IMR-90 (cell line): ENCODE data around the gene CETN1. TPM values are rescaled to one million over a fixed set of nuclear protein-coding genes. Genes with fewer than 3 reads are reported as not detected.

Experiments
- ATAC-seq: fragments of 200-7000 bp; cut with Tn5 transposase; 2 replicates; pipeline ENCODE4 v1.9.1; 2020; ENCODE audit warnings: low read depth, mild to moderate bottlenecking, moderate library complexity
- BruUV-seq: library from RNA; stranded (reverse); fragments of 400-500 nt; replicated peaks from 2 replicates; lab custom pipeline; 2021; lab: Mats Ljungman, UMichigan
- CTCF ChIA-PET: fragments of 300-600 bp; formaldehyde crosslinking; extraction: SDS; loops from one replicate; lab custom pipeline; 2021; ENCODE audit warnings: antibody characterized with exemption; lab: Yijun Ruan, JAX
- POLR2A ChIA-PET: fragments of 300-600 bp; sonication (Branson Sonifier 250); formaldehyde crosslinking; loops from one replicate; lab custom pipeline; 2022; ENCODE audit warnings: antibody characterized with exemption; ENCODE audit not compliant: unreplicated experiment; lab: Charles Lee
- DNase-seq: peaks from one replicate; pipeline ENCODE4 v3.0.0; 2013
- H2AFZ ChIP-seq: replicated peaks from 2 replicates; pipeline ENCODE3; 2013; ENCODE audit warnings: low read length, mild to moderate bottlenecking; ENCODE audit not compliant: poor library complexity
- H2AK5ac ChIP-seq: 2 replicates; pipeline ENCODE4 v1.6.1; 2013; ENCODE audit warnings: low read depth, low read length, inconsistent platforms
- H2AK9ac ChIP-seq: replicated peaks from 2 replicates; pipeline ENCODE3; 2013; ENCODE audit warnings: mild to moderate bottlenecking, low read depth, low read length, moderate library complexity; ENCODE audit not compliant: poor library complexity
- H2BK120ac ChIP-seq: 2 replicates; pipeline ENCODE4 v1.6.1; 2013; ENCODE audit warnings: low read depth, low read length, inconsistent platforms
- H2BK15ac ChIP-seq: 3 replicates; pipeline ENCODE4 v1.6.1; 2013; ENCODE audit warnings: low read depth, low read length, inconsistent platforms
- H2BK20ac ChIP-seq: 2 replicates; pipeline ENCODE4 v1.6.1; 2013; ENCODE audit warnings: low read depth, mild to moderate bottlenecking, inconsistent platforms, low read length, moderate library complexity
- H2BK5ac ChIP-seq: 2 replicates; pipeline ENCODE4 v1.6.1; 2013; ENCODE audit warnings: mild to moderate bottlenecking, low read depth, low read length, inconsistent platforms; ENCODE audit not compliant: poor library complexity, severe bottlenecking
- H3K14ac ChIP-seq: replicated peaks from 2 replicates; pipeline ENCODE4 v1.6.1; 2013; ENCODE audit warnings: low read depth, low read length, inconsistent platforms
- H3K18ac ChIP-seq: 2 replicates; pipeline ENCODE4 v1.6.1; 2013; ENCODE audit warnings: low read depth, low read length, control low read depth
- H3K23ac ChIP-seq: 2 replicates; pipeline ENCODE4 v1.6.1; 2013; ENCODE audit warnings: low read depth, low read length, inconsistent platforms
- H3K27ac ChIP-seq: 2 replicates; pipeline ENCODE4 v1.5.1; 2013; ENCODE audit warnings: mild to moderate bottlenecking, control low read depth, low read length; ENCODE audit not compliant: insufficient read depth
- H3K27me3 ChIP-seq: 2 replicates; pipeline ENCODE4 v1.6.1; 2013; ENCODE audit warnings: low read length; ENCODE audit not compliant: control insufficient read depth, insufficient read depth
- H3K36me3 ChIP-seq: 2 replicates; pipeline ENCODE4 v1.6.1; 2013; ENCODE audit warnings: low read length, mixed read lengths; ENCODE audit not compliant: control insufficient read depth, insufficient read depth
- H3K4ac ChIP-seq: 2 replicates; pipeline ENCODE4 v1.6.1; 2013; ENCODE audit warnings: low read depth, low read length, inconsistent platforms
- H3K4me1 ChIP-seq: 2 replicates; pipeline ENCODE4 v1.6.1; 2013; ENCODE audit warnings: low read length, mixed read lengths; ENCODE audit not compliant: control insufficient read depth, insufficient read depth
- H3K4me2 ChIP-seq: 2 replicates; pipeline ENCODE4 v1.6.1; 2013; ENCODE audit warnings: low read depth, mild to moderate bottlenecking, control low read depth, low read length, moderate library complexity
- H3K4me3 ChIP-seq: 2 replicates; pipeline ENCODE4 v1.5.1; 2013; ENCODE audit warnings: low read depth, mild to moderate bottlenecking, control low read depth, low read length, moderate library complexity; ENCODE audit not compliant: insufficient read depth
- H3K56ac ChIP-seq: 2 replicates; pipeline ENCODE4 v1.6.1; 2013; ENCODE audit warnings: low read length, inconsistent platforms; ENCODE audit not compliant: insufficient read depth; ENCODE audit errors: extremely low read depth
- H3K79me1 ChIP-seq, 2 experiments: 2 replicates each; pipeline ENCODE4 v1.6.1; 2013; ENCODE audit warnings: low read length in 2 of 2, inconsistent platforms in 1 of 2, low read depth in 1 of 2
- H3K9ac ChIP-seq: 2 replicates; pipeline ENCODE4 v1.6.1; 2013; ENCODE audit warnings: low read depth, low read length, control low read depth
- H3K9me1 ChIP-seq: 2 replicates; pipeline ENCODE4 v1.6.1; 2013; ENCODE audit warnings: low read length, inconsistent platforms; ENCODE audit not compliant: insufficient read depth
- H3K9me3 ChIP-seq: 2 replicates; pipeline ENCODE4 v1.6.1; 2013; ENCODE audit warnings: low read length; ENCODE audit not compliant: control insufficient read depth, insufficient read depth
- H4K20me1 ChIP-seq: 2 replicates; pipeline ENCODE4 v1.6.1; 2013; ENCODE audit warnings: low read length, inconsistent platforms; ENCODE audit not compliant: insufficient read depth
- H4K5ac ChIP-seq: 2 replicates; pipeline ENCODE4 v1.6.1; 2013; ENCODE audit warnings: mild to moderate bottlenecking, low read depth, low read length, control low read depth
- H4K8ac ChIP-seq, 2 experiments: 2 replicates each; pipeline ENCODE4 v1.6.1; 2013; ENCODE audit warnings: low read depth in 2 of 2, low read length in 2 of 2, control low read depth in 1 of 2, inconsistent platforms in 1 of 2
- H4K91ac ChIP-seq: 2 replicates; pipeline ENCODE4 v1.6.1; 2013; ENCODE audit warnings: low read depth, low read length, inconsistent platforms; ENCODE audit not compliant: insufficient read depth
- BHLHE40 ChIP-seq: fragments of 150-350 bp; IDR thresholded peaks from 2 replicates; pipeline ENCODE4 v1.6.1; 2016; ENCODE audit warnings: mild to moderate bottlenecking, low read depth, low read length
- CEBPB ChIP-seq: IDR thresholded peaks from 2 replicates; pipeline ENCODE4 v1.6.1; 2012; ENCODE audit warnings: low read depth, low read length, improper control_type of control experiment
- CHD1 ChIP-seq: IDR thresholded peaks from 2 replicates; pipeline ENCODE4 v1.6.1; 2012; ENCODE audit warnings: low read depth, low read length, improper control_type of control experiment
- FOS ChIP-seq: fragments of 150-350 bp; IDR thresholded peaks from 2 replicates; pipeline ENCODE4 v1.6.1; 2016; ENCODE audit warnings: low read depth, low read length
- MAFK ChIP-seq: IDR thresholded peaks from 2 replicates; pipeline ENCODE4 v1.6.1; 2012; ENCODE audit warnings: low read depth, low read length, improper control_type of control experiment
- MAZ ChIP-seq: IDR thresholded peaks from 2 replicates; pipeline ENCODE4 v1.6.1; 2012; ENCODE audit warnings: low read depth, mild to moderate bottlenecking, low read length, improper control_type of control experiment, moderate library complexity, borderline replicate concordance
- MXI1 ChIP-seq: IDR thresholded peaks from 2 replicates; pipeline ENCODE4 v1.6.1; 2012; ENCODE audit warnings: low read depth, mild to moderate bottlenecking, low read length, moderate library complexity, borderline replicate concordance
- NFE2L2 ChIP-seq: fragments of 150-350 bp; IDR thresholded peaks from 2 replicates; pipeline ENCODE4 v1.6.1; 2016; ENCODE audit warnings: low read depth, mild to moderate bottlenecking, low read length
- POLR2A ChIP-seq: IDR thresholded peaks from 2 replicates; pipeline ENCODE4 v1.6.1; 2012; ENCODE audit warnings: mild to moderate bottlenecking, low read depth, low read length
- RAD21 ChIP-seq: IDR thresholded peaks from 2 replicates; pipeline ENCODE4 v1.6.1; 2012; ENCODE audit warnings: low read length, improper control_type of control experiment
- RCOR1 ChIP-seq: IDR thresholded peaks from 2 replicates; pipeline ENCODE4 v1.6.1; 2012; ENCODE audit warnings: mild to moderate bottlenecking, low read length, improper control_type of control experiment; ENCODE audit not compliant: insufficient replicate concordance
- RFX5 ChIP-seq: IDR thresholded peaks from 2 replicates; pipeline ENCODE4 v1.8.0; 2012; ENCODE audit warnings: low read depth, mild to moderate bottlenecking, low read length, moderate library complexity
- SMC3 ChIP-seq: fragments of 150-350 bp; IDR thresholded peaks from 2 replicates; pipeline ENCODE4 v1.6.1; 2016; ENCODE audit warnings: low read depth, mild to moderate bottlenecking, antibody characterized with exemption, low read length, moderate library complexity
- WGBS, 2 experiments: methylation state at CpG; one replicate each; pipeline versions ENCODE4 v1.1.5 to v1.1.7; 2013; ENCODE audit warnings: missing lambda C conversion rate in 2 of 2; ENCODE audit not compliant: insufficient read length in 1 of 2; ENCODE audit errors: extremely low coverage in 2 of 2; 5-methylcytosine and 5-hydroxymethylcytosine counted together
- dilution Hi-C: fragments of 300-500 bp; cut with HindIII; formaldehyde crosslinking; loops from one replicate; pipeline ENCODE4 v1.14.3; 2018; ENCODE audit warnings: low sequenced_read_pairs; ENCODE audit not compliant: unreplicated experiment
- in situ Hi-C: fragments of 300-500 bp; cut with MboI; formaldehyde crosslinking; loops from 3 replicates; pipeline ENCODE4 v1.14.3; 2019; ENCODE audit warnings: low sequenced_read_pairs, inconsistent platforms, mixed read lengths
- intact Hi-C: fragments of 100-400 bp; cut with micrococcal nuclease; formaldehyde crosslinking; loops from 2 replicates; pipeline ENCODE4 v1.10.0; 2022
- polyA plus RNA-seq, 3 experiments: library from polyadenylated mRNA; depleted of rRNA; stranded (reverse); fragments of >200 nt; gene quantifications; 2 replicates each; pipeline ENCODE4 v1.2.3, GENCODE V29; 2012; ENCODE audit warnings: low replicate concordance in 1 of 3
- total RNA-seq: library from RNA; depleted of rRNA; stranded (reverse); fragments of >200 nt; gene quantifications from 2 replicates; pipeline ENCODE4 v1.2.3, GENCODE V29; 2012
- TF ChIP-seq, protein P1 (sequence below): conservative IDR thresholded peaks from 2 replicates; pipeline ENCODE4 v1.5.1; 2012; ENCODE audit warnings: mild to moderate bottlenecking, low read depth, low read length, improper control_type of control experiment
- TF ChIP-seq, protein P2 (sequence below): fragments of 150-350 bp; IDR thresholded peaks from 2 replicates; pipeline ENCODE4 v1.6.1; 2017; ENCODE audit warnings: mild to moderate bottlenecking, antibody characterized with exemption, low read length, low read depth
- TF ChIP-seq, protein P3 (sequence below): fragments of 150-350 bp; IDR thresholded peaks from 2 replicates; pipeline ENCODE4 v1.6.1; 2016; ENCODE audit warnings: low read depth, mild to moderate bottlenecking, low read length, moderate library complexity, borderline replicate concordance

Gene CETN1
- total and polyA plus RNA-seq, 2 of the 4 experiments (the other 2 are of a cell fraction): not detected

DNA sequence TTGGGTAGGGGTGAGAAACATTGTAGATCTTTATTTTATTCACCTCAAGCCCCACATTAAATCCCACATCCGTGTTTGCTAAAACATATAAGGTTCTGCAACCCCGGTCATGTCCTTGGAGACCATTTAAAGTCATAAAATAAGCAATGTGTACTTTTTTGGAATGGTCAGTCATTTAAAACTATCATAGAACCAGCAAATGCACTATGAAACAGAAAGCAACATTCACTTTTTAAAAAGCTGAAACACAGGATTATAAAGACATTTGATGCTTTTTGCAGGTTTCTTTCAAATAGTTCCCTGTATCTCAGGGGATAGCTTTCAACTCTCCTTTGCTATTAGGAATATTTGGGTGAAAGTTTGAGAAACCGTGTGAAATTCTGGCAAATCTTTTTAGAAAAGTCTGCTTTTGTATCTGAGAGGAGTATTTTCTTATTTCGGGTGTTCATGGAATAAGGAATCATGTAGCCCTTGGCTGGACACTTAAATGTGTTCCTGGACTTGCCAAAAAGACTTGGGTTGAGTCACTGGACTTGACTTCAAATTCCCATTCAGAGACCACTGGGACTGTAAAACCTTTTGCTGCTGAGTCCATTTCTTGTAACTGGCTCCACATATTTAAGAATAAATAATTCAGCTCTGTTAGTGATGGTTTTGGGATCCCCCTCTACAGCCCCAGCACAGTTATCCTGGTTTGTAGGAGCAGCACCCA lies 5.9 kb upstream of the CETN1 start:
- no peak overlapping the region for H3K4me3 ChIP-seq
- in situ Hi-C loops: no loop called here
- WGBS, 2 experiments: no CpG with 5 or more reads among the region's 4 CpGs
- H3K9me3 ChIP-seq: no peaks in the 10 kb centered on the region
- H4K91ac ChIP-seq: no peak overlapping the region
- no peak overlapping the region for H4K5ac ChIP-seq
- H2BK5ac ChIP-seq: no peak overlapping the region
- H3K23ac ChIP-seq: no peak overlapping the region
- peaks cover 44% of the 10 kb centered on the region for H3K27me3 ChIP-seq
- no peak overlapping the region for H2AK9ac ChIP-seq
- dilution Hi-C loops: no loop called here
- H3K9ac ChIP-seq: no peak overlapping the region
- H2AK5ac ChIP-seq: no peak overlapping the region
- H2BK15ac ChIP-seq: no peak overlapping the region
- TF ChIP-seq MAZ (no peak), RCOR1 (no peak), NFE2L2 (no peak), BHLHE40 (no peak), CHD1 (no peak), CEBPB (no peak), RAD21 (no peak), SMC3 (no peak), MXI1 (no peak), RFX5 (no peak), FOS (no peak), POLR2A (no peak), MAFK (no peak)
- TF ChIP-seq, protein P1, sequence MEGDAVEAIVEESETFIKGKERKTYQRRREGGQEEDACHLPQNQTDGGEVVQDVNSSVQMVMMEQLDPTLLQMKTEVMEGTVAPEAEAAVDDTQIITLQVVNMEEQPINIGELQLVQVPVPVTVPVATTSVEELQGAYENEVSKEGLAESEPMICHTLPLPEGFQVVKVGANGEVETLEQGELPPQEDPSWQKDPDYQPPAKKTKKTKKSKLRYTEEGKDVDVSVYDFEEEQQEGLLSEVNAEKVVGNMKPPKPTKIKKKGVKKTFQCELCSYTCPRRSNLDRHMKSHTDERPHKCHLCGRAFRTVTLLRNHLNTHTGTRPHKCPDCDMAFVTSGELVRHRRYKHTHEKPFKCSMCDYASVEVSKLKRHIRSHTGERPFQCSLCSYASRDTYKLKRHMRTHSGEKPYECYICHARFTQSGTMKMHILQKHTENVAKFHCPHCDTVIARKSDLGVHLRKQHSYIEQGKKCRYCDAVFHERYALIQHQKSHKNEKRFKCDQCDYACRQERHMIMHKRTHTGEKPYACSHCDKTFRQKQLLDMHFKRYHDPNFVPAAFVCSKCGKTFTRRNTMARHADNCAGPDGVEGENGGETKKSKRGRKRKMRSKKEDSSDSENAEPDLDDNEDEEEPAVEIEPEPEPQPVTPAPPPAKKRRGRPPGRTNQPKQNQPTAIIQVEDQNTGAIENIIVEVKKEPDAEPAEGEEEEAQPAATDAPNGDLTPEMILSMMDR: no peak
- TF ChIP-seq, protein P2, sequence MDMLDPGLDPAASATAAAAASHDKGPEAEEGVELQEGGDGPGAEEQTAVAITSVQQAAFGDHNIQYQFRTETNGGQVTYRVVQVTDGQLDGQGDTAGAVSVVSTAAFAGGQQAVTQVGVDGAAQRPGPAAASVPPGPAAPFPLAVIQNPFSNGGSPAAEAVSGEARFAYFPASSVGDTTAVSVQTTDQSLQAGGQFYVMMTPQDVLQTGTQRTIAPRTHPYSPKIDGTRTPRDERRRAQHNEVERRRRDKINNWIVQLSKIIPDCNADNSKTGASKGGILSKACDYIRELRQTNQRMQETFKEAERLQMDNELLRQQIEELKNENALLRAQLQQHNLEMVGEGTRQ: no peak
- TF ChIP-seq, protein P3, sequence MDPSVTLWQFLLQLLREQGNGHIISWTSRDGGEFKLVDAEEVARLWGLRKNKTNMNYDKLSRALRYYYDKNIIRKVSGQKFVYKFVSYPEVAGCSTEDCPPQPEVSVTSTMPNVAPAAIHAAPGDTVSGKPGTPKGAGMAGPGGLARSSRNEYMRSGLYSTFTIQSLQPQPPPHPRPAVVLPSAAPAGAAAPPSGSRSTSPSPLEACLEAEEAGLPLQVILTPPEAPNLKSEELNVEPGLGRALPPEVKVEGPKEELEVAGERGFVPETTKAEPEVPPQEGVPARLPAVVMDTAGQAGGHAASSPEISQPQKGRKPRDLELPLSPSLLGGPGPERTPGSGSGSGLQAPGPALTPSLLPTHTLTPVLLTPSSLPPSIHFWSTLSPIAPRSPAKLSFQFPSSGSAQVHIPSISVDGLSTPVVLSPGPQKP: no peak
- ChIA-PET CTCF (no interaction called here), POLR2A (no interaction called here)
- H3K27ac ChIP-seq: no peak overlapping the region
- H3K9me1 ChIP-seq: no peaks in the 10 kb centered on the region
- H2AFZ ChIP-seq: no peak overlapping the region
- H3K14ac ChIP-seq: no peak overlapping the region
- H2BK20ac ChIP-seq: no peak overlapping the region
- H3K79me1 ChIP-seq: no peaks in the 10 kb centered on the region
- no peaks in the 10 kb centered on the region for H3K4me1 ChIP-seq
- H3K18ac ChIP-seq: no peak overlapping the region
- H3K36me3 ChIP-seq: no peaks in the 10 kb centered on the region
- H4K20me1 ChIP-seq: no peaks in the 10 kb centered on the region
- no peak overlapping the region for H3K56ac ChIP-seq
- intact Hi-C loops: no loop called here
- ATAC-seq: no peak
- no peak overlapping the region for H3K4ac ChIP-seq
- no TSS peak for BruUV-seq
- H2BK120ac ChIP-seq: no peak overlapping the region
- no peak overlapping the region for H4K8ac ChIP-seq
- no peak overlapping the region for H3K4me2 ChIP-seq
- no peak for DNase-seq
